Heart left ventricle (tissue), 16 donors: ENCODE measurements around the gene PLOD2. TPM values are rescaled to one million over a fixed set of nuclear protein-coding genes. Genes with fewer than 3 reads are reported as not detected.

Experiments used
- ATAC-seq, 4 donors: fragments of 200-7000 bp; cut with Tn5 transposase; one replicate each; pipeline ENCODE4 v1.9.1; 2020 to 2022; ENCODE audit warnings: moderate library complexity in 4 of 4, mild to moderate bottlenecking in 3 of 4, moderate number of reproducible peaks in 1 of 4
- DNase-seq, 5 donors: peaks; one replicate each; pipeline ENCODE4 v3.0.0-alpha.2; 2020
- H3K27ac ChIP-seq, 12 donors: fragments of 200-600 bp; sonication (generic) in 4 of 12; one replicate each; pipeline versions ENCODE4 v1.5.0 to v1.8.0; 2016 to 2022; ENCODE audit warnings: mild to moderate bottlenecking in 2 of 12
- H3K27me3 ChIP-seq, 9 donors: fragments of 200-600 bp; sonication (generic) in 2 of 9; one replicate each; pipeline versions ENCODE4 v1.5.1 to v1.8.0; 2016 to 2022; ENCODE audit warnings: mild to moderate bottlenecking in 3 of 9
- H3K36me3 ChIP-seq, 9 donors: fragments of 200-600 bp; sonication (generic) in 2 of 9; one replicate each; pipeline versions ENCODE4 v1.5.0 to v1.8.0; 2018 to 2022; ENCODE audit warnings: mild to moderate bottlenecking in 2 of 9
- H3K4me1 ChIP-seq, 12 donors: fragments of 200-600 bp; sonication (generic) in 4 of 12; one replicate each; pipeline versions ENCODE4 v1.5.0 to v1.8.0; 2016 to 2022; ENCODE audit warnings: mild to moderate bottlenecking in 3 of 12
- H3K4me3 ChIP-seq, 12 donors: fragments of 200-600 bp; sonication (generic) in 4 of 12; one replicate each; pipeline versions ENCODE4 v1.5.0 to v1.8.0; 2017 to 2022; ENCODE audit warnings: mild to moderate bottlenecking in 9 of 12, moderate library complexity in 4 of 12
- H3K9me3 ChIP-seq, 12 donors: fragments of 200-600 bp; sonication (generic) in 4 of 12; one replicate each; pipeline versions ENCODE4 v1.5.0 to v1.8.0; 2016 to 2022; ENCODE audit warnings: mild to moderate bottlenecking in 1 of 12
- CTCF ChIP-seq, 12 donors: fragments of 200-600 bp; sonication (generic) in 4 of 12; IDR thresholded peaks; one replicate each; pipeline versions ENCODE4 v1.5.0 to v1.8.0; 2018 to 2022; ENCODE audit warnings: antibody characterized with exemption in 12 of 12, mild to moderate bottlenecking in 5 of 12
- POLR2A ChIP-seq, 2 donors: fragments of 450-650 bp; IDR thresholded peaks; one replicate each; pipeline ENCODE4 v1.6.1; 2017; ENCODE audit warnings: antibody characterized with exemption in 2 of 2, mild to moderate bottlenecking in 2 of 2, moderate library complexity in 2 of 2
- WGBS, 4 donors: extraction: QIAGEN DNeasy Blood & Tissue Kit in 2 of 4; methylation state at CpG; one replicate each; pipeline versions ENCODE4 v1.1.5 to v1.1.7; 2013 to 2018; 5-methylcytosine and 5-hydroxymethylcytosine counted together
- intact Hi-C, 10 donors: fragments of 100-400 bp; cut with DNase I; formaldehyde crosslinking; loops; one replicate each; pipeline versions ENCODE4 v1.11.1 to v1.14.2; 2022
- polyA plus RNA-seq, 2 donors: library from polyadenylated mRNA; stranded (reverse); fragments of 200-250 nt; gene quantifications; one replicate each; pipeline ENCODE4 v1.2.3, GENCODE V29; 2013
- total RNA-seq, 9 donors: library from RNA; depleted of rRNA in 2 of 9; stranded (reverse); fragments of >200 nt in 2 of 9; fragmentation: NEBNext Ultra II Directional in 3 of 9; extraction: Animal tissue kit (Norgen Biotek cat#: 25700) in 3 of 9; gene quantifications; one replicate each; pipeline versions ENCODE4 v1.1.0 to v1.2.4, GENCODE V29; 2016 to 2023
- donor health status: ischemic (EF 13 %, LVEDD 7.1; RV severe dilation, severe dysfunction).
- donor health status: healthy with polysubstance abuse.
- donor health status: DM: no; HTN: yes; CAD: no.
- donor health status: DM: no; HTN: no; CAD: no.
- donor health status: ischemic (EF 25% LVEDD 6.9; RV normal size, moderate dysfunction).
- donor health status: ischemic (EF 25% LVEDD 5.7; RV mildly dilated, moderate dysfunction).
- donor health status: healthy.
- donor health status: DM: yes; HTN: yes; CAD: no.
- donor health status: ischemic (EF 35%, LVEDD 5.7; RV mildly dilated, moderate dysfunction).
- donor health status: nonischemic (EF 11% LVEDD 7.7; RV severe dilation, severe dysfunction).
- donor health status: DM: yes; HTN: yes; CAD: no.
- donor health status: PGD.
- donor health status: ischemic (EF 29% LVEDD 5.4; RV normal size, mild dysfunction).
- donor health status: nonischemic (EF 23%, LVEDD 6.1; RV moderate dilation, normal function).

Gene PLOD2
- total and polyA plus RNA-seq, 11 donors, result 6.8 to 33.0 (median 17.9) TPM

- Histone ChIP-seq H3K9me3 (no peaks in the 10 kb centered on the region), H3K27ac (peak overlapping the region; percentile 75 to 97 (median 92)), H3K36me3 (no peaks in the 10 kb centered on the region), H3K4me3 (peak overlapping the region in 10 of 12 donors; percentile 72 to 94 (median 78)), H3K27me3 (peaks cover 0 to 12% (median 0%) of the 10 kb centered on the region in 9 donors), H3K4me1 (peaks cover 6 to 62% (median 50%) of the 10 kb centered on the region in 12 donors)
- 31 to 40% (median 36%) methylated on average over 4 of the region's 4 CpGs for WGBS, 4 donors
- intact Hi-C loops, result no loop called here
- DNase-seq (no peak), ATAC-seq (no peak)
- no peak for TF ChIP-seq POLR2A (IDR thresholded peaks at IDR 0.05)
- TF ChIP-seq CTCF (IDR thresholded peaks at IDR 0.05), result no peak
Observed at GRCh38 chr3:146159037-146159436, 1.9 kb downstream of the PLOD2 start.

GRCh38 chr3:146157325-146158060 lies 3.5 kb downstream of the PLOD2 start:
- H3K4me3 ChIP-seq, result peak overlapping the region in 6 of 12 donors; percentile 7 to 89 (median 76)
- WGBS, 4 donors, result 15 to 36% (median 22%) methylated on average over 2 of the region's 2 CpGs
- intact Hi-C loops, result no loop called here
- peaks cover 0 to 12% (median 0%) of the 10 kb centered on the region in 9 donors for H3K27me3 ChIP-seq
- no peak for TF ChIP-seq CTCF (IDR thresholded peaks at IDR 0.05)
- TF ChIP-seq POLR2A (IDR thresholded peaks at IDR 0.05), result no peak
- no peaks in the 10 kb centered on the region for H3K36me3 ChIP-seq
- H3K4me1 ChIP-seq, result peaks cover 6 to 75% (median 59%) of the 10 kb centered on the region in 12 donors
- peak overlapping the region; percentile 6 to 97 (median 92) for H3K27ac ChIP-seq
- DNase-seq (no peak), ATAC-seq (no peak)
- H3K9me3 ChIP-seq, result no peaks in the 10 kb centered on the region

GRCh38 chr3:146156666-146157314 lies 4.2 kb downstream of the PLOD2 start:
- H3K4me1 ChIP-seq, result peaks cover 6 to 76% (median 54%) of the 10 kb centered on the region in 12 donors
- TF ChIP-seq CTCF (IDR thresholded peaks at IDR 0.05) (no peak), POLR2A (IDR thresholded peaks at IDR 0.05) (no peak)
- peak overlapping the region; percentile 75 to 97 (median 92) for H3K27ac ChIP-seq
- intact Hi-C loops, result no loop called here
- no peak for DNase-seq
- WGBS, 4 donors, result 12 to 49% (median 36%) methylated on average over 3 of the region's 3 CpGs
- H3K9me3 ChIP-seq, result no peaks in the 10 kb centered on the region
- no peak for ATAC-seq
- peaks cover 0 to 8% (median 0%) of the 10 kb centered on the region in 9 donors for H3K27me3 ChIP-seq
- peaks cover 0 to 3% (median 0%) of the 10 kb centered on the region in 9 donors for H3K36me3 ChIP-seq
- H3K4me3 ChIP-seq, result peak overlapping the region in 10 of 12 donors; percentile 1 to 89 (median 20)

- H3K4me1 ChIP-seq, result peaks cover 4 to 75% (median 52%) of the 10 kb centered on the region in 12 donors
- peaks cover 0 to 6% (median 0%) of the 10 kb centered on the region in 9 donors for H3K27me3 ChIP-seq
- no peaks in the 10 kb centered on the region for H3K9me3 ChIP-seq
- TF ChIP-seq POLR2A (IDR thresholded peaks at IDR 0.05) (no peak), CTCF (IDR thresholded peaks at IDR 0.05) (no peak)
- peak overlapping the region in 11 of 12 donors; percentile 1 to 89 (median 20) for H3K4me3 ChIP-seq
- peak in 1 of 5 donors; percentile 30 for DNase-seq
- ATAC-seq, result peak in 3 of 4 donors; percentile 13 to 26 (median 13)
- intact Hi-C loops, result no loop called here
- H3K36me3 ChIP-seq, result peaks cover 0 to 7% (median 0%) of the 10 kb centered on the region in 9 donors
- H3K27ac ChIP-seq, result peak overlapping the region; percentile 75 to 97 (median 92)
- 12 to 18% (median 14%) methylated on average over 4 of the region's 4 CpGs for WGBS, 4 donors
Observed at GRCh38 chr3:146156095-146156494, 4.9 kb downstream of the PLOD2 start.
